Measurements from ENCODE around the gene ANXA11.
"Not testable (repeated sequence)": the region's sequence is repeated elsewhere in the genome, so short reads cannot be mapped to it uniquely, and the experiment has no call there.

DNA sequence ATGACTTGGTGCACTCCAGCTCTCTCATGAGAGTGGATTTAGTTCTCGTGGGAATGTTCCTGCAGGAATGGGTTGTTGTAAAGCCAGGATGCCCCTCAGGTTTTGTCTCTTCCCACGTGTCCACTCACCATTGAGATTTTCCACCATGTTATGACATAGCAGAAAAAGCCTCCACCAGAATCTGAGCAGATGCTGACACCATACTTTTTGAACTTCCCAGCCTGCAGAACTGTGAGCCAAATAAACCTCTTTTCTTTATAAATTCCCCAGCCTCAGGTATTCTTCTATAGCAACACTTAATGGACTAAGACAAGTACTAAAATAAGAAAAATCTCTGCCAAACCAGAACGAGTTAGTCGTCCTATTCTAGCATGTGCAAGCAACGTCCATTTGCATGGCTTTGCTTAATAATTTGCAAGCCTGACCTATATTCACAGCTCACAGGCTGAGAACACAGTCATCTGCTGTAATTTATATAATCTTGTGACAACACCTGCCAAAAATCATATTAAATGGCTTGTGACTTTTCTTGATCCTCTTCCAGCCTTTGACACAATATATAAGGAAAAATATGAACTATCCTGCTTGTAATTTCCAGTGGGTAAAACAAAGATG is 9.1 kb upstream of the ANXA11 start:
- TF ChIP-seq CTCF (tag by site-specific recombination; IDR thresholded peaks at IDR 0.05); ZBTB49 (tag by site-specific recombination; IDR thresholded peaks at IDR 0.05; ENCODE audit: low read depth); ZNF792 (tag by site-specific recombination; IDR thresholded peaks at IDR 0.05); ZNF157 (tag by site-specific recombination; IDR thresholded peaks at IDR 0.05); ZNF10 (tag by site-specific recombination; IDR thresholded peaks at IDR 0.05); ZBTB8A (tag by site-specific recombination; IDR thresholded peaks at IDR 0.05); ZNF23 (tag by site-specific recombination; IDR thresholded peaks at IDR 0.05; ENCODE audit: borderline replicate concordance); PRDM1 (tag by site-specific recombination; IDR thresholded peaks at IDR 0.05); ZNF24 (tag by site-specific recombination; IDR thresholded peaks at IDR 0.05); ZNF354C (tag by site-specific recombination; IDR thresholded peaks at IDR 0.05; ENCODE audit: borderline replicate concordance, low read depth); ZNF639 (tag by site-specific recombination; IDR thresholded peaks at IDR 0.05): not testable (repeated sequence)
- TF ChIP-seq, protein P1, sequence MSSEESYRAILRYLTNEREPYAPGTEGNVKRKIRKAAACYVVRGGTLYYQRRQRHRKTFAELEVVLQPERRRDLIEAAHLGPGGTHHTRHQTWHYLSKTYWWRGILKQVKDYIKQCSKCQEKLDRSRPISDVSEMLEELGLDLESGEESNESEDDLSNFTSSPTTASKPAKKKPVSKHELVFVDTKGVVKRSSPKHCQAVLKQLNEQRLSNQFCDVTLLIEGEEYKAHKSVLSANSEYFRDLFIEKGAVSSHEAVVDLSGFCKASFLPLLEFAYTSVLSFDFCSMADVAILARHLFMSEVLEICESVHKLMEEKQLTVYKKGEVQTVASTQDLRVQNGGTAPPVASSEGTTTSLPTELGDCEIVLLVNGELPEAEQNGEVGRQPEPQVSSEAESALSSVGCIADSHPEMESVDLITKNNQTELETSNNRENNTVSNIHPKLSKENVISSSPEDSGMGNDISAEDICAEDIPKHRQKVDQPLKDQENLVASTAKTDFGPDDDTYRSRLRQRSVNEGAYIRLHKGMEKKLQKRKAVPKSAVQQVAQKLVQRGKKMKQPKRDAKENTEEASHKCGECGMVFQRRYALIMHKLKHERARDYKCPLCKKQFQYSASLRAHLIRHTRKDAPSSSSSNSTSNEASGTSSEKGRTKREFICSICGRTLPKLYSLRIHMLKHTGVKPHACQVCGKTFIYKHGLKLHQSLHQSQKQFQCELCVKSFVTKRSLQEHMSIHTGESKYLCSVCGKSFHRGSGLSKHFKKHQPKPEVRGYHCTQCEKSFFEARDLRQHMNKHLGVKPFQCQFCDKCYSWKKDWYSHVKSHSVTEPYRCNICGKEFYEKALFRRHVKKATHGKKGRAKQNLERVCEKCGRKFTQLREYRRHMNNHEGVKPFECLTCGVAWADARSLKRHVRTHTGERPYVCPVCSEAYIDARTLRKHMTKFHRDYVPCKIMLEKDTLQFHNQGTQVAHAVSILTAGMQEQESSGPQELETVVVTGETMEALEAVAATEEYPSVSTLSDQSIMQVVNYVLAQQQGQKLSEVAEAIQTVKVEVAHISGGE (tag by site-specific recombination; conservative IDR thresholded peaks at IDR 0.05; ENCODE audit: low read depth), result not testable (repeated sequence)

Measured in HEK293 (cell line).